HG03039 (cell line): ENCODE results near the gene UGT1A7.

Experiments
- ATAC-seq: cut with Tn5 transposase; IDR thresholded peaks from one replicate; pipeline ENCODE4 v1.9.1; 2021; ENCODE audit warnings: mild to moderate bottlenecking, moderate library complexity; ENCODE audit not compliant: unreplicated experiment

UGT1A7 gene

GRCh38 chr2:233760043-233760442, 78.3 kb downstream of the UGT1A7 start, which contains the start of gene UGT1A1:
TSS of gene UGT1A1 (plus strand) at chr2:233760270. CDS start at chr2:233760288, 18 bp downstream.
- ATAC-seq, result no peak

- ATAC-seq, result no peak
Measured at GRCh38 chr2:233761040-233761769, 79.5 kb downstream of the UGT1A7 start.

GRCh38 chr2:233764264-233764663, 82.6 kb downstream of the UGT1A7 start:
- ATAC-seq, result no peak

- ATAC-seq, result no peak
Measured at GRCh38 chr2:233764761-233765160, 83.1 kb downstream of the UGT1A7 start.

GRCh38 chr2:233766416-233766815, 84.7 kb downstream of the UGT1A7 start:
- ATAC-seq, result no peak

- no peak for ATAC-seq
Measured at GRCh38 chr2:233768076-233768475, 86.4 kb downstream of the UGT1A7 start.

- no peak for ATAC-seq
Measured at GRCh38 chr2:233769260-233769659, 87.6 kb downstream of the UGT1A7 start.

- ATAC-seq, result no peak
Measured at GRCh38 chr2:233772153-233772552, 90.5 kb downstream of the UGT1A7 start.

- no peak for ATAC-seq
Measured at GRCh38 chr2:233772583-233772982, 90.9 kb downstream of the UGT1A7 start.

- no peak for ATAC-seq
Measured at GRCh38 chr2:233773854-233774253, 92.2 kb downstream of the UGT1A7 start.

GRCh38 chr2:233775414-233775813, 93.7 kb downstream of the UGT1A7 start:
- no peak for ATAC-seq

GRCh38 chr2:233778030-233778429, 96.3 kb downstream of the UGT1A7 start, which contains the start of gene MROH2A:
TSS of gene MROH2A (plus strand) at chr2:233778330. CDS start at chr2:233779359, 1,029 bp downstream.
- no peak for ATAC-seq

GRCh38 chr2:233779722-233780121, 98.0 kb downstream of the UGT1A7 start:
- ATAC-seq, result no peak

GRCh38 chr2:233780771-233781170, 99.1 kb downstream of the UGT1A7 start:
- no peak for ATAC-seq

- ATAC-seq, result no peak
Measured at GRCh38 chr2:233789554-233789953, 107.9 kb downstream of the UGT1A7 start.

GRCh38 chr2:233791151-233791882, 109.6 kb downstream of the UGT1A7 start:
- ATAC-seq, result no peak

- ATAC-seq, result no peak
Measured at GRCh38 chr2:233791883-233792329, 110.2 kb downstream of the UGT1A7 start.

- ATAC-seq, result no peak
Measured at GRCh38 chr2:233792720-233793119, 111.0 kb downstream of the UGT1A7 start.

- ATAC-seq, result no peak
Measured at GRCh38 chr2:233793465-233794127, 111.9 kb downstream of the UGT1A7 start.

- ATAC-seq, result no peak
Measured at GRCh38 chr2:233794128-233794658, 112.5 kb downstream of the UGT1A7 start.

- no peak for ATAC-seq
Measured at GRCh38 chr2:233795735-233796171, 114.1 kb downstream of the UGT1A7 start.
